ENCODE data around the gene ITGB2. TPM values are rescaled to one million over a fixed set of nuclear protein-coding genes. Genes with fewer than 3 reads are reported as not detected.

Gene ITGB2
- total and polyA plus RNA-seq, 12 donors: 6.3 to 249 (median 98.9) TPM

DNA sequence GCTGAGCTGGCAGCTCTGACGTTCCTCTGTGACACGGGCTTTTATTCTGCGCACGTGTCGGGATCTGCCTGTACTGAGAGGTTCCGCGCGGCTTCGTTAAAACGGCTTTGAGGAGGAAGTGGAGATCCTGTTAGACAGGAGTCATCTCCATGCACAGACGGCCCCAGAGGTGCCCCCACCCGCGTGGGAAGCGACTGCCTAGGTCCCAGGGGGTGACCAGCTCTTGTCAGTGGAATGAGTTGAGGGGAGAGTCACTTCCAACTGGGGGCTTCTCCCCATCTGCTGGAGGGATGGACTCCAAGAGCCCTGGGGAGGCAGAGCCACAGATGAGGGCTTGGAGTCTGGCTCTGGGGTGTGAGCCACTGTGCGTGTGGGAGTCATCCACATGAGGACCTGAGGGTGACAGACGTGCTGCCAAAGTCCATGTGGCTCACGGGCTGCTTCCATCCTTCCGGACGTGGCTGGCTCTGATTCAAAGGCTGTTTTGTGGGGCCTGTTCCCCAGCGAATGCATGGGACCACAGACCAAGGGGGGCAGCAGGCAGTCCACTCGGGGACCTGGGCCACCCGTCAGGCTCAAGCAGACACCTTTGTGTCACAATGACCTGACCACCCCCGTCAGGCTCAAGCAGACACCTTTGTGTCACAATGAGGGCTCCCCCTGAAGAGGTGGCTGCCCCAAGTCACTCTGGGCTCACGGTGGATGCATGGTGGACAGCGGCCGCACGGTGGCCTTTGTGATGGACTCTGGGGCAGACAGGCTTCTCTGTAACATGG lies 74.0 kb downstream of the ITGB2 start:
- Histone ChIP-seq H3K4me3 (peak overlapping the region in 1 of 4 donors; percentile 42), H3K9me3 (replicated peaks in 1 of 3) (no peaks in the 10 kb centered on the region), H3K4me1 (replicated peaks in 1 of 2) (peaks cover 14 to 30% of the 10 kb centered on the region in 2 donors), H3K27ac (no peak overlapping the region), H3K27me3 (no peaks in the 10 kb centered on the region), H3K36me3 (replicated peaks in 1 of 2) (peaks cover 0 to 27% of the 10 kb centered on the region in 2 donors)
- WGBS, 4 donors: 46 to 53% (median 48%) methylated on average over 18 to 27 of the region's 27 CpGs
- no peak for TF ChIP-seq POLR2A (IDR thresholded peaks at IDR 0.05)
- TF ChIP-seq, protein P1, sequence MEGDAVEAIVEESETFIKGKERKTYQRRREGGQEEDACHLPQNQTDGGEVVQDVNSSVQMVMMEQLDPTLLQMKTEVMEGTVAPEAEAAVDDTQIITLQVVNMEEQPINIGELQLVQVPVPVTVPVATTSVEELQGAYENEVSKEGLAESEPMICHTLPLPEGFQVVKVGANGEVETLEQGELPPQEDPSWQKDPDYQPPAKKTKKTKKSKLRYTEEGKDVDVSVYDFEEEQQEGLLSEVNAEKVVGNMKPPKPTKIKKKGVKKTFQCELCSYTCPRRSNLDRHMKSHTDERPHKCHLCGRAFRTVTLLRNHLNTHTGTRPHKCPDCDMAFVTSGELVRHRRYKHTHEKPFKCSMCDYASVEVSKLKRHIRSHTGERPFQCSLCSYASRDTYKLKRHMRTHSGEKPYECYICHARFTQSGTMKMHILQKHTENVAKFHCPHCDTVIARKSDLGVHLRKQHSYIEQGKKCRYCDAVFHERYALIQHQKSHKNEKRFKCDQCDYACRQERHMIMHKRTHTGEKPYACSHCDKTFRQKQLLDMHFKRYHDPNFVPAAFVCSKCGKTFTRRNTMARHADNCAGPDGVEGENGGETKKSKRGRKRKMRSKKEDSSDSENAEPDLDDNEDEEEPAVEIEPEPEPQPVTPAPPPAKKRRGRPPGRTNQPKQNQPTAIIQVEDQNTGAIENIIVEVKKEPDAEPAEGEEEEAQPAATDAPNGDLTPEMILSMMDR (IDR thresholded peaks at IDR 0.05): no peak
- DNase-seq: peak in 6 of 7 donors; percentile 43 to 79 (median 62)
- intact Hi-C loops (cut with DNase I): no loop called here

DNA sequence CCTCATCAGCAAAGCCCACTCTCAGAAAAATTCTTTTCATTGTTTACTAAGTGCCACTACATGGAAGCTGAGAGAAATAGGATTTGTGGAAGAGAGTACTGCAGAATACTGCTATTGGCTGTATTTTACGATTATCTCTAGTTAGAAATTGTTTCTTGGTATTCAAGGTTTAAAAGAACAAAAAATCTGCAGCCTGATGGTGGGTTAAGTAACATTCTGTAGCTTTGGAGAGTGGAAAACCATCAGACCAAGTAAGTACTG lies 74.5 kb downstream of the ITGB2 start:
- peaks cover 11 to 26% of the 10 kb centered on the region in 2 donors for H3K4me1 ChIP-seq (replicated peaks in 1 of 2)
- TF ChIP-seq, protein P1 (IDR thresholded peaks at IDR 0.05): peak in 1 of 6 experiments; percentile 5
- no peak for TF ChIP-seq POLR2A (IDR thresholded peaks at IDR 0.05)
- no peak for DNase-seq
- H3K27me3 ChIP-seq: no peaks in the 10 kb centered on the region
- intact Hi-C loops (cut with DNase I): no loop called here
- no peaks in the 10 kb centered on the region for H3K9me3 ChIP-seq (replicated peaks in 1 of 3)
- peaks cover 0 to 22% of the 10 kb centered on the region in 2 donors for H3K36me3 ChIP-seq (replicated peaks in 1 of 2)
- WGBS, 4 donors: 31 to 50% (median 42%) methylated on average over 1 of the region's 1 CpG
- H3K27ac ChIP-seq: peak overlapping the region in 1 of 5 donors; percentile 6
- peak overlapping the region in 1 of 4 donors; percentile 42 for H3K4me3 ChIP-seq

DNA sequence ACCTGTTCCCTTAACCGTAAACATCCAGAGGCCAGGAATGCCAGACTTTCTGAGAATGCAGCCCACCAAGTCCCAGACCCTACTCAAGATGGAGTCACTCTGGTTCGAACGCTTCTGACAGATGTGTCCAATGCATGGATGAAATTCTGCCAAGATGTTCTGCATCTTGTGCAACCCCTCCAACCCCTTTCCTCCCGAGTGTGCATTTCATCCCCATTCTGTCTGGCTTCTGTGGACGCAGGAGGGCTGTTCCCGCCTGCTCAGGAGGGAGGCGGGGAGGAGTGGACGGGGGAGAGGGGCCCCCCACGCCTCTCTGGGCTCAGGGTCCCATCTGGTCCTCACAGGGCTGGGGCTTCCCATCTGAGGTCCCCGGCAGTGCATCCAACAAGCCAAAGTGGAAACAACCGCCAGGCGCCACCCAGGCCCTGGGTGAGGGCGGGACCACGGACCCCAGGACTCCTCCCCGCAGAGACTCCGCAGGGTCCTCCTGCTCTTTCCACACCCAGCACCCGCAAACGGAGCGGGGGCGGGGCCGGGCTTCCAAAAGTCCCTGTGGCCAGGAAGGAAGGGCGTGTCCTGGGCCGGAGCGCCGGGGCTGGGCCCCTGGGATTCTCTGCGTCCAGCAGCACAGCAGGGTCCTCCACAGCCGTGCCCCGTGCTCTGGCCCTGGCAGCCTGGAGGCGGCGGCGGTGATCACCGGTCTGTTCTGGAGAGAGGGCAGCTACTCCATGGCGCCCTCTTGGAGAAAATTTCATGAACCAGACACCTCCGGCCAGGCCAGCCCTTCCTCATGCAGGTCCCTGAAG lies 75.1 kb downstream of the ITGB2 start:
- Histone ChIP-seq H3K9me3 (replicated peaks in 1 of 3) (no peaks in the 10 kb centered on the region), H3K27ac (peak overlapping the region in 1 of 5 donors; percentile 6), H3K36me3 (replicated peaks in 1 of 2) (peaks cover 0 to 16% of the 10 kb centered on the region in 2 donors), H3K4me1 (replicated peaks in 1 of 2) (peaks cover 6 to 21% of the 10 kb centered on the region in 2 donors), H3K27me3 (no peaks in the 10 kb centered on the region), H3K4me3 (peak overlapping the region in 1 of 4 donors; percentile 42)
- DNase-seq: peak in 6 of 7 donors; percentile 46 to 67 (median 56)
- intact Hi-C loops (cut with DNase I): no loop called here
- WGBS, 4 donors: 10 to 25% (median 13%) methylated on average over 5 to 34 of the region's 34 CpGs
- TF ChIP-seq, protein P1 (IDR thresholded peaks at IDR 0.05): peak in 2 of 6 experiments; percentile 15 to 34
- TF ChIP-seq POLR2A (IDR thresholded peaks at IDR 0.05): no peak

DNA sequence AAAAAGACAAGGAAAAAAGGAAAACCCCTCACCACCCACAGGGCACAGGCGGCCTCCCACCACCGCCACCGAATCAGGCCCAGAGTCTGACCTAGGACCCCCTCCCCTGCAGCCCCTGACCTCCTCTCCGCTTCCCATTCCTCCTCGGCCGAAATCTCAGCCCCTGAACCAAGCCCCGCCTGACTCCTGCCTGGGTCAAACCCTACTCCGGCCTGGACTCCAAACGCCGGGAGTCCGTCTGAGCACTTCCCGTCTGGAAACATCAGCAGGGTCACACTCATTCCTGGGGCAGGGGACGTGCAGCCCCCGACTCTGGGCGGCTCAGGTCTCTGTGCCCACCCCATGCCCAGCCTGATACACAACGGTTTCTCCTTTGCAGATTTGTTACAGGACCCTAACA lies 76.4 kb downstream of the ITGB2 start:
- TF ChIP-seq POLR2A (IDR thresholded peaks at IDR 0.05): no peak
- TF ChIP-seq, protein P1 (IDR thresholded peaks at IDR 0.05): no peak
- Histone ChIP-seq H3K9me3 (replicated peaks in 1 of 3) (no peaks in the 10 kb centered on the region), H3K36me3 (replicated peaks in 1 of 2) (peaks cover 0 to 3% of the 10 kb centered on the region in 2 donors), H3K27ac (no peak overlapping the region), H3K4me3 (no peak overlapping the region), H3K27me3 (no peaks in the 10 kb centered on the region), H3K4me1 (replicated peaks in 1 of 2) (peaks cover 5 to 13% of the 10 kb centered on the region in 2 donors)
- peak in 2 of 7 donors; percentile 10 to 50 for DNase-seq
- intact Hi-C loops (cut with DNase I): no loop called here
- WGBS, 4 donors: 49 to 60% (median 53%) methylated on average over 16 of the region's 16 CpGs
